H9 (cell line): ENCODE measurements around the gene NFIL3. TPM values are rescaled to one million over a fixed set of nuclear protein-coding genes. Genes with fewer than 3 reads are reported as not detected.

ENCODE experiments used
- DNase-seq: peaks from one replicate; pipeline ENCODE4 v3.0.0-alpha.2; 2017
- H2AFZ ChIP-seq: one replicate; pipeline ENCODE4 v1.6.1; 2013; ENCODE audit warnings: mild to moderate bottlenecking, low read length, control low read depth, moderate library complexity
- H2AK5ac ChIP-seq: 2 replicates; pipeline ENCODE4 v1.6.1; 2013; ENCODE audit warnings: low read length, control low read depth, mixed read lengths; ENCODE audit not compliant: insufficient read length
- H2BK120ac ChIP-seq: one replicate; pipeline ENCODE4 v1.6.1; 2013; ENCODE audit warnings: low read depth, mild to moderate bottlenecking, low read length, control low read depth, inconsistent platforms; ENCODE audit not compliant: poor library complexity, severe bottlenecking
- H2BK12ac ChIP-seq: 2 replicates; pipeline ENCODE4 v1.6.1; 2013; ENCODE audit warnings: low read length, control low read depth, mixed read lengths, low read depth; ENCODE audit not compliant: insufficient read length
- H2BK15ac ChIP-seq: 2 replicates; pipeline ENCODE4 v1.6.1; 2013; ENCODE audit warnings: low read depth, low read length, control low read depth
- H2BK20ac ChIP-seq: one replicate; pipeline ENCODE4 v1.6.1; 2013; ENCODE audit warnings: low read depth, mild to moderate bottlenecking, low read length, control low read depth, inconsistent platforms; ENCODE audit not compliant: poor library complexity, severe bottlenecking
- H2BK5ac ChIP-seq: 2 replicates; pipeline ENCODE4 v1.6.1; 2013; ENCODE audit warnings: low read length, control low read depth, mixed read lengths; ENCODE audit not compliant: insufficient read length
- H3K14ac ChIP-seq: 2 replicates; pipeline ENCODE4 v1.6.1; 2013; ENCODE audit warnings: low read length, control low read depth; ENCODE audit not compliant: insufficient read depth
- H3K18ac ChIP-seq: 2 replicates; pipeline ENCODE4 v1.6.1; 2013; ENCODE audit warnings: low read depth, mild to moderate bottlenecking, mixed read lengths, low read length, control low read depth; ENCODE audit not compliant: insufficient read length
- H3K23ac ChIP-seq: 2 replicates; pipeline ENCODE4 v1.6.1; 2013; ENCODE audit warnings: low read length, control low read depth, mixed read lengths, low read depth; ENCODE audit not compliant: insufficient read length
- H3K23me2 ChIP-seq: 2 replicates; pipeline ENCODE4 v1.6.1; 2013; ENCODE audit warnings: low read depth, mild to moderate bottlenecking, mixed read lengths, low read length, control low read depth; ENCODE audit not compliant: insufficient read length, poor library complexity, severe bottlenecking
- H3K27ac ChIP-seq: 2 replicates; pipeline ENCODE4 v1.5.1; 2013; ENCODE audit warnings: low read length, control low read depth, mixed read lengths, low read depth; ENCODE audit not compliant: insufficient read length
- H3K27me3 ChIP-seq: 2 replicates; pipeline ENCODE4 v1.6.1; 2013; ENCODE audit warnings: low read length, control low read depth, inconsistent platforms; ENCODE audit not compliant: insufficient read depth
- H3K4ac ChIP-seq: 2 replicates; pipeline ENCODE4 v1.6.1; 2013; ENCODE audit warnings: low read depth, mild to moderate bottlenecking, control low read depth, inconsistent platforms, low read length, moderate library complexity
- H3K4me1 ChIP-seq: 2 replicates; pipeline ENCODE4 v1.6.1; 2013; ENCODE audit warnings: low read length, control low read depth, inconsistent platforms; ENCODE audit not compliant: insufficient read depth
- H3K4me2 ChIP-seq: 2 replicates; pipeline ENCODE4 v1.6.1; 2013; ENCODE audit warnings: low read length, control low read depth, mixed read lengths; ENCODE audit not compliant: insufficient read length, insufficient read depth
- H3K56ac ChIP-seq: 2 replicates; pipeline ENCODE4 v1.6.1; 2013; ENCODE audit warnings: low read depth, mild to moderate bottlenecking, mixed read lengths, low read length, control low read depth; ENCODE audit not compliant: insufficient read length
- H3K79me1 ChIP-seq: 2 replicates; pipeline ENCODE4 v1.6.1; 2013; ENCODE audit warnings: low read depth, mild to moderate bottlenecking, moderate library complexity, low read length, control low read depth, inconsistent platforms; ENCODE audit not compliant: insufficient read depth, poor library complexity, severe bottlenecking
- H3K79me2 ChIP-seq: 2 replicates; pipeline ENCODE4 v1.6.1; 2013; ENCODE audit warnings: low read length, control low read depth, inconsistent platforms; ENCODE audit not compliant: insufficient read depth
- H3K9ac ChIP-seq: 2 replicates; pipeline ENCODE4 v1.6.1; 2013; ENCODE audit warnings: low read length, control low read depth, mixed read lengths; ENCODE audit not compliant: insufficient read length; ENCODE audit errors: extremely low read depth
- H3K9me3 ChIP-seq: one replicate; pipeline ENCODE4 v1.6.1; 2013; ENCODE audit warnings: low read depth, low read length, inconsistent platforms; ENCODE audit not compliant: control insufficient read depth
- H3T11ph ChIP-seq: one replicate; pipeline ENCODE4 v1.6.1; 2013; ENCODE audit warnings: mild to moderate bottlenecking, low read length, control low read depth, inconsistent platforms
- H4K20me1 ChIP-seq: one replicate; pipeline ENCODE4 v1.6.1; 2013; ENCODE audit not compliant: control insufficient read depth, insufficient read length, insufficient read depth
- H4K5ac ChIP-seq: 2 replicates; pipeline ENCODE4 v1.6.1; 2013; ENCODE audit warnings: low read depth, mild to moderate bottlenecking, mixed read lengths, low read length, control low read depth; ENCODE audit not compliant: insufficient read length
- H4K8ac ChIP-seq: replicated peaks from 2 replicates; pipeline ENCODE4 v1.6.1; 2013; ENCODE audit warnings: low read length, control low read depth, mixed read lengths, low read depth; ENCODE audit not compliant: insufficient read length
- H4K91ac ChIP-seq: 2 replicates; pipeline ENCODE4 v1.6.1; 2013; ENCODE audit warnings: low read depth, mild to moderate bottlenecking, moderate library complexity, mixed read lengths, low read length, control low read depth; ENCODE audit not compliant: insufficient read length
- H3K27ac Mint-ChIP-seq, 3 experiments: 2 replicates in 2 of 3; 3 replicates in 1 of 3; pipeline ENCODE4 v1.8.0; 2020 to 2021; ENCODE audit warnings: mixed read lengths in 3 of 3, mild to moderate bottlenecking in 1 of 3, moderate library complexity in 1 of 3
- H3K27me3 Mint-ChIP-seq: 2 replicates; pipeline ENCODE4 v1.8.0; 2021; ENCODE audit warnings: low read depth, mild to moderate bottlenecking, moderate library complexity, mixed read lengths
- H3K36me3 Mint-ChIP-seq, 3 experiments: 2 replicates in 2 of 3; 3 replicates in 1 of 3; pipeline ENCODE4 v1.8.0; 2020 to 2021; ENCODE audit warnings: low read depth in 3 of 3, mixed read lengths in 3 of 3; ENCODE audit not compliant: insufficient read depth in 1 of 3
- H3K4me1 Mint-ChIP-seq, 2 experiments: 2 replicates each; pipeline ENCODE4 v1.8.0; 2020; ENCODE audit warnings: mixed read lengths in 2 of 2
- H3K4me3 Mint-ChIP-seq, 2 experiments: 2 replicates in 1 of 2; 3 replicates in 1 of 2; pipeline ENCODE4 v1.8.0; 2020 to 2021; ENCODE audit warnings: mild to moderate bottlenecking in 2 of 2, mixed read lengths in 2 of 2, moderate library complexity in 1 of 2
- H3K9me3 Mint-ChIP-seq, 2 experiments: 2 replicates in 1 of 2; 3 replicates in 1 of 2; pipeline ENCODE4 v1.8.0; 2020; ENCODE audit warnings: mild to moderate bottlenecking in 2 of 2, mixed read lengths in 2 of 2, moderate library complexity in 1 of 2
- CTCF ChIP-seq: fragments of 200-600 bp; sonication (generic); conservative IDR thresholded peaks from 3 replicates; pipeline ENCODE4 v1.8.0; 2021; ENCODE audit warnings: antibody characterized with exemption, mild to moderate bottlenecking
- WGBS: extraction: QIAGEN DNeasy Blood & Tissue Kit; methylation state at CpG from one replicate; pipeline ENCODE4 v1.1.7; 2013; ENCODE audit warnings: missing lambda C conversion rate, low lambda C conversion rate, mixed read lengths; ENCODE audit not compliant: insufficient read length; ENCODE audit errors: extremely low coverage; 5-methylcytosine and 5-hydroxymethylcytosine counted together
- total RNA-seq: library from RNA; stranded (reverse); gene quantifications from 2 replicates; pipeline ENCODE4 v1.2.1, GENCODE V29; 2021

Gene NFIL3
- total RNA-seq, 1 experiment from 2014 or later = 8.4 TPM

GRCh38 chr9:91443321-91443993 is 19.8 kb upstream of the NFIL3 start:
- no peaks in the 10 kb centered on the region for H4K20me1 ChIP-seq
- no peak overlapping the region for H4K91ac ChIP-seq
- no peaks in the 10 kb centered on the region for H3K4me1 ChIP-seq
- H3K4me2 ChIP-seq = no peak overlapping the region
- no peak overlapping the region for H4K5ac ChIP-seq
- TF ChIP-seq CTCF = no peak
- H3K56ac ChIP-seq = no peak overlapping the region
- no peaks in the 10 kb centered on the region for H3K27me3 ChIP-seq
- H2BK5ac ChIP-seq = no peak overlapping the region
- no peak overlapping the region for H2BK12ac ChIP-seq
- H2BK15ac ChIP-seq = no peak overlapping the region
- H4K8ac ChIP-seq = no peak overlapping the region
- H3K9ac ChIP-seq = no peak overlapping the region
- Mint-ChIP-seq H3K4me3 (no peak overlapping the region), H3K4me1 (peaks cover 4 to 9% of the 10 kb centered on the region in 2 experiments), H3K27me3 (peaks cover 4% of the 10 kb centered on the region), H3K36me3 (peaks cover 0 to 8% (median 2%) of the 10 kb centered on the region in 3 experiments; a peak in 3 of 7 replicates), H3K9me3 (peaks cover 3 to 8% of the 10 kb centered on the region in 2 experiments; a peak in 4 of 5 replicates), H3K27ac (no peak overlapping the region)
- no peak for DNase-seq
- no peaks in the 10 kb centered on the region for H3K23me2 ChIP-seq
- H3K27ac ChIP-seq = no peak overlapping the region
- H3K79me2 ChIP-seq = no peaks in the 10 kb centered on the region
- H3K23ac ChIP-seq = no peak overlapping the region
- no peak overlapping the region for H2AFZ ChIP-seq
- H3K79me1 ChIP-seq = no peaks in the 10 kb centered on the region
- no peak overlapping the region for H3K4ac ChIP-seq
- H2BK120ac ChIP-seq = no peak overlapping the region
- H3K9me3 ChIP-seq = no peaks in the 10 kb centered on the region
- H2BK20ac ChIP-seq = no peak overlapping the region
- H3K18ac ChIP-seq = no peak overlapping the region
- no peak overlapping the region for H3T11ph ChIP-seq
- WGBS = no CpG with 5 or more reads among the region's 8 CpGs
- no peak overlapping the region; the same call in 1 of the 2 replicates for H3K14ac ChIP-seq
- no peak overlapping the region for H2AK5ac ChIP-seq
